HUES48 (cell line): ENCODE measurements around the gene MAGEA4.

Source experiments
- H3K27ac ChIP-seq: one replicate; pipeline ENCODE4 v1.7.0; 2013; ENCODE audit warnings: low read depth, low read length, inconsistent platforms
- H3K27me3 ChIP-seq: 2 replicates; pipeline ENCODE4 v1.6.1; 2013; ENCODE audit warnings: mild to moderate bottlenecking, low read length; ENCODE audit not compliant: control insufficient read depth, insufficient read depth
- H3K36me3 ChIP-seq: 2 replicates; pipeline ENCODE4 v1.6.1; 2013; ENCODE audit warnings: low read length; ENCODE audit not compliant: control insufficient read depth, insufficient read depth
- H3K4me1 ChIP-seq: 2 replicates; pipeline ENCODE4 v1.6.1; 2013; ENCODE audit warnings: mild to moderate bottlenecking, low read length; ENCODE audit not compliant: control insufficient read depth, insufficient read depth
- H3K4me3 ChIP-seq: 2 replicates; pipeline ENCODE4 v1.5.1; 2013; ENCODE audit warnings: mild to moderate bottlenecking, low read depth, low read length
- H3K9ac ChIP-seq: 2 replicates; pipeline ENCODE4 v1.6.1; 2013; ENCODE audit warnings: mild to moderate bottlenecking, low read depth, low read length, moderate library complexity
- H3K9me3 ChIP-seq: 2 replicates; pipeline ENCODE4 v1.6.1; 2013; ENCODE audit warnings: low read length; ENCODE audit not compliant: control insufficient read depth, insufficient read depth

Gene MAGEA4, protein sequence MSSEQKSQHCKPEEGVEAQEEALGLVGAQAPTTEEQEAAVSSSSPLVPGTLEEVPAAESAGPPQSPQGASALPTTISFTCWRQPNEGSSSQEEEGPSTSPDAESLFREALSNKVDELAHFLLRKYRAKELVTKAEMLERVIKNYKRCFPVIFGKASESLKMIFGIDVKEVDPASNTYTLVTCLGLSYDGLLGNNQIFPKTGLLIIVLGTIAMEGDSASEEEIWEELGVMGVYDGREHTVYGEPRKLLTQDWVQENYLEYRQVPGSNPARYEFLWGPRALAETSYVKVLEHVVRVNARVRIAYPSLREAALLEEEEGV

GRCh38 chrX:151912780-151913179 is at the start of gene MAGEA4:
TSS of gene MAGEA4 (plus strand) at chrX:151912889. CDS start at chrX:151923665, 10,776 bp downstream.
- Histone ChIP-seq H3K9me3 (peaks cover 10% of the 10 kb centered on the region; the same call in 1 of the 2 replicates), H3K27ac (no peak within 1 kb of the TSS), H3K4me1 (no peaks in the 10 kb centered on the region), H3K9ac (no peak within 1 kb of the TSS), H3K4me3 (no peak within 1 kb of the TSS), H3K36me3 (no peaks in the 10 kb centered on the region), H3K27me3 (no peaks in the 10 kb centered on the region)

- H3K36me3 ChIP-seq: no peaks in the 10 kb centered on the region
- no peaks in the 10 kb centered on the region for H3K27me3 ChIP-seq
- peaks cover 59% of the 10 kb centered on the region for H3K9me3 ChIP-seq
- no peaks in the 10 kb centered on the region for H3K4me1 ChIP-seq
- no peak overlapping the region for H3K4me3 ChIP-seq
- H3K9ac ChIP-seq: no peak overlapping the region
- H3K27ac ChIP-seq: peak overlapping the region; percentile 32
These were observed 42.1 kb upstream of the MAGEA4 start for GRCh38 chrX:151870602-151871001.

DNA sequence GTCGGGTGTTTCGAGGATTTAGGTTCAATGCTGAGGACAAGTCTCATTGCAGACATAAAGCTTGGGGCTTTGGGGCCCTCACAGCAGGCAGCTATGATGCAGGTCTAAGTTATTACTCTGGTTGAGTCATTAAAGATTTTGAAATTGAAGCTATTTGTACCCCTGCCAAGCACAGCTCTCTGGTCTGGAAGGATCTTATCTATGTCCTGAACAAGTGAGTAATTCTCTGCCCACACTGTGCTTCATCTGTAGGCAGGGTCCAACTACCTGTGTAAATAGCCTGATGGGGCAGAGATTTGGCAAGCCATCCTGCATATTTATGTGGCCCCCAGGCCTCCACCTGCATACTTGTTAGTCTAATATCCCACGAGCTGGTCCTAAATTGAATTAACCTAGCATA is 41.4 kb upstream of the MAGEA4 start:
- no peak overlapping the region for H3K27ac ChIP-seq
- no peaks in the 10 kb centered on the region for H3K4me1 ChIP-seq
- H3K36me3 ChIP-seq: no peaks in the 10 kb centered on the region
- no peaks in the 10 kb centered on the region for H3K27me3 ChIP-seq
- H3K9ac ChIP-seq: no peak overlapping the region
- no peak overlapping the region for H3K4me3 ChIP-seq
- peaks cover 58% of the 10 kb centered on the region for H3K9me3 ChIP-seq

DNA sequence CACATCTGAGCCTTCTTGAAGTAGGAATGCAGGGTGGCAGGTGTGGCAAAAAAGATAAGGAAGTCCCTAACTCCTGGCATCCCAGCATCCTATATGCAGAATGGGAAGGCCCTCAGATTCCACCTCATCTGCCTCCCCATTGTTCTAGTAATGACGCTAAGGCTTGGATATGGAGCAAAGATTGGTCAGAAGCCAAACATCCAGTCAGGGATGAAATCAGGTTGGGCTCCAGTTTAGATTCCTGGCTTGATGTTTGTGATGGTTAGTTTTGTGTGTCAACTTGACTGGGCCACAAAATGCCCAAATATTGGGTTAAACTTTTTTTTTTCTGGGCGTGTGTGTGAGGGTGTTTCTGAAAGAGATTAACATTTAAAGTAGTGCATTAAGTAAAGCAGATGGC is 39.6 kb upstream of the MAGEA4 start:
- Histone ChIP-seq H3K27me3 (no peaks in the 10 kb centered on the region), H3K9ac (no peak overlapping the region), H3K27ac (no peak overlapping the region), H3K4me1 (no peaks in the 10 kb centered on the region), H3K4me3 (no peak overlapping the region), H3K9me3 (peaks cover 66% of the 10 kb centered on the region), H3K36me3 (no peaks in the 10 kb centered on the region)

- H3K4me3 ChIP-seq: no peak overlapping the region
- no peaks in the 10 kb centered on the region for H3K27me3 ChIP-seq
- no peaks in the 10 kb centered on the region for H3K4me1 ChIP-seq
- H3K9me3 ChIP-seq: peaks cover 55% of the 10 kb centered on the region
- no peak overlapping the region for H3K9ac ChIP-seq
- H3K36me3 ChIP-seq: no peaks in the 10 kb centered on the region
- H3K27ac ChIP-seq: no peak overlapping the region
These were observed 37.2 kb upstream of the MAGEA4 start for GRCh38 chrX:151875270-151876026.

DNA sequence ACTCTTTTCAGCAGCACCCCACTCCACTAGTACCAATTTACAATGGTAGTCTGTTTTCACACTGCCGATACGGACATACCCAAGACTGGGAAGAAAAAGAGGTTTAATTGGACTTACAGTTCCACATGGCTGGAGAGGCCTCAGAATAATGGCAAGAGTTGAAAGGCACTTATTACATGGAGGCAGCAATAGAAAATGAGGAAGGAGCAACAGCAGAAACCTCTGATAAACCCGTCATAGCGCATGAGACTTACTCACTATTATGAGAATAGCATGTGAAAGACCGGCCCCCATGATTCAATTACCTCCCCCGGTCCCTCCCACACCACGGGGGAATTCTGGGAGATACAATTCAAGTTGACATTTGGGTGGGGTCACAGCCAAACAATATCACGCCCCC is 34.1 kb upstream of the MAGEA4 start:
- no peaks in the 10 kb centered on the region for H3K4me1 ChIP-seq
- no peak overlapping the region for H3K4me3 ChIP-seq
- H3K9me3 ChIP-seq: peaks cover 58% of the 10 kb centered on the region
- no peak overlapping the region for H3K27ac ChIP-seq
- H3K27me3 ChIP-seq: no peaks in the 10 kb centered on the region
- H3K9ac ChIP-seq: no peak overlapping the region
- H3K36me3 ChIP-seq: no peaks in the 10 kb centered on the region

- Histone ChIP-seq H3K27me3 (no peaks in the 10 kb centered on the region), H3K9me3 (peaks cover 59% of the 10 kb centered on the region), H3K4me3 (no peak overlapping the region), H3K27ac (no peak overlapping the region), H3K36me3 (no peaks in the 10 kb centered on the region), H3K9ac (no peak overlapping the region), H3K4me1 (no peaks in the 10 kb centered on the region)
These were observed 32.8 kb upstream of the MAGEA4 start for GRCh38 chrX:151879856-151880255.

GRCh38 chrX:151880895-151881294 is 31.8 kb upstream of the MAGEA4 start:
- Histone ChIP-seq H3K9ac (no peak overlapping the region), H3K27ac (no peak overlapping the region), H3K4me3 (no peak overlapping the region)

DNA sequence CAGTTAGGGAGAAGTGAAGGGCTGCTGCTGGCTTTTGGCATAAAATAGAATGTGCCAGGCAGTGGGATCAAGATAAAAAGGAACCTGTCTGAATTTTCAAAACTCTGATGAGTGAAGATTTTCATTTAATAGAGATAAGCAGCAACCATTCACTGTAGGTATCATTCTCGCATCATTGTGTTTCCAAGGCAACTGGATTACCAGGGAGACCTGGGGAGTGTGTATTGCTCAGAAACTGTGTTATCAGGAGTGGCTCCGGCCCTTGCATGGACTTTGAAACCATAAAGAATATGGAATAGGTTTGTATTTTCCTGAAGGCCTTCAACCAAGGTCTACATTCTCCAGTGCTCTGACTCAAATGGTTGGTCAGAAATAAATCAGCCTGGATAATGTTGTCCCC is 23.3 kb upstream of the MAGEA4 start:
- Histone ChIP-seq H3K4me3 (no peak overlapping the region), H3K27me3 (no peaks in the 10 kb centered on the region), H3K36me3 (no peaks in the 10 kb centered on the region), H3K27ac (no peak overlapping the region), H3K9me3 (peaks cover 56% of the 10 kb centered on the region), H3K9ac (no peak overlapping the region), H3K4me1 (no peaks in the 10 kb centered on the region)

More at GRCh38 chrX:151880895-151881294, 31.8 kb upstream of the MAGEA4 start:
- Histone ChIP-seq H3K9me3 (peaks cover 53% of the 10 kb centered on the region), H3K36me3 (no peaks in the 10 kb centered on the region), H3K27me3 (no peaks in the 10 kb centered on the region), H3K4me1 (no peaks in the 10 kb centered on the region)

DNA sequence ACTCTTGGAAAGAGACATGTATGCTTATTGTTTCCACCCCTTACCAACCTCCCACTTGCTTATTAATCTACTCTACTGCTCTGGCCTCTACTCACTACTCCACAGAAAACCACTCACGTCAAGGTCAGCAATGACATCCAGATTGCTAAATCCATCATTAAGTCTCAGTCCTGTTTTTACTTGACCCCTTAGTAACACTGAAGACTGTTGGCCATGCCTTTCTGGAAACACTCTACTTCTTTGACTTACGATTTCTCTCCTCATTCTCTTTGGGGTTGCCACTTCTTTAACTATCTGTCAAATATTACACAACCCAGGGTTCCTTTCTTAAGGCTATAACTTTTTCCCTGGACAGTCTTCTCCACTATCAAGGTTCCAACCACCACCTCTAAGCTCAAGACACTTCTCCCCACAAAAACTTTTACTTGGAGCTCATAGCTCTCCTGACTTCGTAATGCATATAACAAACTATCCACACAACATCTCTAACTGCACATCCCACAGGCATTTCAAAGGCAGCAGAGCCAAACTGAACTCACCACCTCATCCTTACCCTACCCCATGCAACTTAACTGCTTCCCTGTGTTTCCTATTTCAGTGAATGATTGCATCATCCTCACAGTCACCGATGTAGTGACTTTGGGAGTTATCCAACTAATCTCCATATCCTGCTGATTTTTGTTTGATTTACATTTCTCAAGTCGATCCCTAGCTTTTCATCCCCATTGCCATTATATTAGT is 15.8 kb upstream of the MAGEA4 start:
- peaks cover 52% of the 10 kb centered on the region for H3K9me3 ChIP-seq
- H3K4me3 ChIP-seq: no peak overlapping the region
- H3K27me3 ChIP-seq: no peaks in the 10 kb centered on the region
- H3K4me1 ChIP-seq: no peaks in the 10 kb centered on the region
- no peaks in the 10 kb centered on the region for H3K36me3 ChIP-seq
- H3K27ac ChIP-seq: no peak overlapping the region
- H3K9ac ChIP-seq: no peak overlapping the region

DNA sequence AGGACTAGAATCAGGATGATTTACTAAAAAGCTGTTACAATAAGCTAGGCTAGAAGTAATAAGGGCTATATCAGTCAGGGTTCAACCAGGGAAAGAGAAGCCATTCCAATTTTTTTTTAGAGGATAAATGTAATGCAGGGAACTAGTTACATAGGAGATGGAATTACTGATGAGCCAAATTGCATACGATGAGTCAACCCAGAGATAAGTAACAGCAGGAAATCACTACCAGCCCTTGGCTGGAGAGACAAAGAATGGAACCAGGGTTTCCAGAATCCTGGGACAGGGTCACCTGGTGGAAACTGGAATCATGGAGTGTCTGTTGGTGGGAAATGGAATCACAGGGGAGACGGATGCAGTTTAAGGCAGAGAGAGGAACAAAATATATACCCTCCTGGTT is 13.1 kb upstream of the MAGEA4 start:
- H3K4me3 ChIP-seq: no peak overlapping the region
- H3K36me3 ChIP-seq: no peaks in the 10 kb centered on the region
- no peaks in the 10 kb centered on the region for H3K27me3 ChIP-seq
- no peak overlapping the region for H3K9ac ChIP-seq
- H3K27ac ChIP-seq: no peak overlapping the region
- H3K4me1 ChIP-seq: no peaks in the 10 kb centered on the region
- H3K9me3 ChIP-seq: peaks cover 64% of the 10 kb centered on the region
